HG03064 (cell line): ENCODE data around the gene PREX1.

Source experiments
- ATAC-seq: cut with Tn5 transposase; IDR thresholded peaks from one replicate; pipeline ENCODE4 v1.9.1; 2021; ENCODE audit warnings: low read depth; ENCODE audit not compliant: unreplicated experiment

PREX1 gene

GRCh38 chr20:48648482-48649051, 179.2 kb downstream of the PREX1 start:
- no peak for ATAC-seq

GRCh38 chr20:48647858-48648257, 179.9 kb downstream of the PREX1 start:
- no peak for ATAC-seq

GRCh38 chr20:48645666-48646065, 182.1 kb downstream of the PREX1 start:
- ATAC-seq: no peak

- no peak for ATAC-seq
These were observed 183.4 kb downstream of the PREX1 start for GRCh38 chr20:48644286-48644828.

- ATAC-seq: no peak
These were observed 185.5 kb downstream of the PREX1 start for GRCh38 chr20:48642105-48642880.

- ATAC-seq: no peak
These were observed 186.9 kb downstream of the PREX1 start for GRCh38 chr20:48640871-48641270.

- no peak for ATAC-seq
These were observed 187.9 kb downstream of the PREX1 start for GRCh38 chr20:48639899-48640298.

GRCh38 chr20:48638546-48638945, 189.3 kb downstream of the PREX1 start:
- ATAC-seq: no peak

- ATAC-seq: no peak
These were observed 190.3 kb downstream of the PREX1 start for GRCh38 chr20:48637461-48637860.

- ATAC-seq: no peak
These were observed 191.5 kb downstream of the PREX1 start for GRCh38 chr20:48636301-48636700.

GRCh38 chr20:48635791-48636267, 192.0 kb downstream of the PREX1 start:
- no peak for ATAC-seq

GRCh38 chr20:48635361-48635760, 192.4 kb downstream of the PREX1 start:
- no peak for ATAC-seq

GRCh38 chr20:48634641-48635040, 193.2 kb downstream of the PREX1 start:
- ATAC-seq: no peak

- ATAC-seq: no peak
These were observed 194.1 kb downstream of the PREX1 start for GRCh38 chr20:48633620-48634257.

- ATAC-seq: no peak
These were observed 194.8 kb downstream of the PREX1 start for GRCh38 chr20:48632825-48633619.

- ATAC-seq: no peak
These were observed 195.6 kb downstream of the PREX1 start for GRCh38 chr20:48632017-48632824.

- ATAC-seq: no peak
These were observed 196.4 kb downstream of the PREX1 start for GRCh38 chr20:48631114-48632016.

- ATAC-seq: no peak
These were observed 197.3 kb downstream of the PREX1 start for GRCh38 chr20:48630342-48631075.
